CD4-positive, alpha-beta T cell treated with Interleukin-2 at 100 ng/mL for 4 hours (primary cell): Measurements from ENCODE around the gene GRIK3.

Source experiments
- DNase-seq: peaks from one replicate; pipeline ENCODE4 v3.0.0-alpha.2; 2020; ENCODE audit warnings: low spot score

Gene GRIK3

GRCh38 chr1:37015713-37016112 is 18.6 kb downstream of the GRIK3 start:
- DNase-seq, result no peak

GRCh38 chr1:37012226-37012625 is 22.1 kb downstream of the GRIK3 start:
- DNase-seq, result no peak

- DNase-seq, result no peak
Measured at GRCh38 chr1:37010011-37010410, 24.3 kb downstream of the GRIK3 start.

GRCh38 chr1:37009521-37009920 is 24.8 kb downstream of the GRIK3 start:
- no peak for DNase-seq

GRCh38 chr1:37006132-37006868 is 28.0 kb downstream of the GRIK3 start:
- DNase-seq, result no peak

GRCh38 chr1:37002898-37003297 is 31.4 kb downstream of the GRIK3 start:
- no peak for DNase-seq

GRCh38 chr1:37001703-37002102 is 32.6 kb downstream of the GRIK3 start:
- no peak for DNase-seq

- no peak for DNase-seq
Measured at GRCh38 chr1:36996106-36996505, 38.2 kb downstream of the GRIK3 start.

- no peak for DNase-seq
Measured at GRCh38 chr1:36994868-36995267, 39.4 kb downstream of the GRIK3 start.

GRCh38 chr1:36994294-36994693 is 40.0 kb downstream of the GRIK3 start:
- no peak for DNase-seq

- DNase-seq, result no peak
Measured at GRCh38 chr1:36992139-36992943, 42.0 kb downstream of the GRIK3 start.

- no peak for DNase-seq
Measured at GRCh38 chr1:36991551-36991950, 42.8 kb downstream of the GRIK3 start.

GRCh38 chr1:36990928-36991327 is 43.4 kb downstream of the GRIK3 start:
- no peak for DNase-seq

GRCh38 chr1:36989241-36989640 is 45.1 kb downstream of the GRIK3 start:
- no peak for DNase-seq

GRCh38 chr1:36988741-36989193 is 45.5 kb downstream of the GRIK3 start:
- no peak for DNase-seq

GRCh38 chr1:36988321-36988720 is 46.0 kb downstream of the GRIK3 start:
- no peak for DNase-seq

GRCh38 chr1:36987276-36987675 is 47.0 kb downstream of the GRIK3 start:
- no peak for DNase-seq

GRCh38 chr1:36986241-36986985 is 47.9 kb downstream of the GRIK3 start:
- no peak for DNase-seq

- DNase-seq, result no peak
Measured at GRCh38 chr1:36984675-36985074, 49.6 kb downstream of the GRIK3 start.

- no peak for DNase-seq
Measured at GRCh38 chr1:36984026-36984425, 50.3 kb downstream of the GRIK3 start.

GRCh38 chr1:36982709-36983108 is 51.6 kb downstream of the GRIK3 start:
- no peak for DNase-seq

GRCh38 chr1:36981771-36982622 is 52.3 kb downstream of the GRIK3 start:
- DNase-seq, result no peak
